Osteoblast (primary cell): Measurements from ENCODE around the gene DCBLD2. TPM values are rescaled to one million over a fixed set of nuclear protein-coding genes. Genes with fewer than 3 reads are reported as not detected.

Experiments
- DNase-seq: peaks from one replicate; pipeline ENCODE4 v3.0.0; 2011; ENCODE audit warnings: low spot score, mixed read lengths; ENCODE audit not compliant: insufficient read length; ENCODE audit errors: missing footprints
- H2AFZ ChIP-seq: 2 replicates; pipeline ENCODE4 v1.6.0; 2011; ENCODE audit warnings: mild to moderate bottlenecking, low read length
- H3K27ac ChIP-seq: 2 replicates; pipeline ENCODE4 v1.5.1; 2011; ENCODE audit warnings: mild to moderate bottlenecking, low read depth, low read length, moderate library complexity
- H3K27me3 ChIP-seq: 2 replicates; pipeline ENCODE4 v1.6.0; 2012; ENCODE audit warnings: mild to moderate bottlenecking, control low read depth, inconsistent platforms, low read length, moderate library complexity; ENCODE audit not compliant: insufficient read depth
- H3K36me3 ChIP-seq: 2 replicates; pipeline ENCODE4 v1.5.1; 2011; ENCODE audit warnings: mild to moderate bottlenecking, low read length, control low read depth, moderate library complexity; ENCODE audit not compliant: insufficient read depth
- H3K4me1 ChIP-seq: 2 replicates; pipeline ENCODE4 v1.5.1; 2011; ENCODE audit warnings: mild to moderate bottlenecking, low read length, control low read depth, moderate library complexity; ENCODE audit not compliant: insufficient read depth
- H3K4me2 ChIP-seq: 2 replicates; pipeline ENCODE4 v1.6.0; 2011; ENCODE audit warnings: mild to moderate bottlenecking, low read length; ENCODE audit not compliant: insufficient read depth
- H3K4me3 ChIP-seq: fragments of 200-600 bp; sonication (generic); 3 replicates; pipeline ENCODE4 v1.5.1; 2012; ENCODE audit warnings: mild to moderate bottlenecking, low read length, inconsistent platforms; ENCODE audit not compliant: insufficient read depth
- H3K79me2 ChIP-seq: 2 replicates; pipeline ENCODE4 v1.6.0; 2012; ENCODE audit warnings: mild to moderate bottlenecking, low read length, control low read depth, inconsistent platforms; ENCODE audit not compliant: insufficient read depth
- H3K9me3 ChIP-seq: 2 replicates; pipeline ENCODE4 v1.5.1; 2011; ENCODE audit warnings: low read depth, low read length, control low read depth
- H4K20me1 ChIP-seq: 2 replicates; pipeline ENCODE4 v1.6.0; 2012; ENCODE audit warnings: mild to moderate bottlenecking, low read length, control low read depth; ENCODE audit not compliant: insufficient read depth
- total RNA-seq: library from RNA; depleted of rRNA; stranded (reverse); fragments of >200 nt; gene quantifications from 2 replicates; pipeline ENCODE4 v1.2.3, GENCODE V29; 2012
- TF ChIP-seq, protein P1 (sequence below): IDR thresholded peaks from 2 replicates; pipeline ENCODE4 v1.5.1; 2011; ENCODE audit warnings: mild to moderate bottlenecking, low read depth, low read length, moderate library complexity; ENCODE audit errors: extremely low read depth

The DCBLD2 gene
- total RNA-seq, 1 donor: 187 TPM

DNA sequence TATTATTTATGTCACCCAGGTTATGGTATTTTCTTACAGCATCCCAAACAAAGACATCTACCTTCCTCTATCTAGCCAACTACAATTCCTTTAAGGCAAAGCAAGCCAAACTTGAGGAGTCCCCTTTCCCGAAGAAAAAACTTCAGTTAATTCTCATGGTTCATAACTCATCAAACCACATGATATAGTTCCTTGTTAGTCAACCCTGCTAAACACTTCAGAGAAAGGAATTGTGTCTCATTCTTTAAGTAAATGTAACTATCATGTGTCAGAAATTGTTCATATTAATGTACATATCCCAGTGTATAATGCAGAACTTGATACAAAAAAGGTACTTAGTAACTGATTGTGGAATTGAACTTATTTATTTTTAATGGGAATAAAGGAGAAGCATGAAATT lies 93.9 kb downstream of the DCBLD2 start:
- Histone ChIP-seq H4K20me1 (peaks cover 19% of the 10 kb centered on the region), H3K27ac (peak overlapping the region; percentile 80), H3K4me3 (no peak overlapping the region), H3K79me2 (no peaks in the 10 kb centered on the region), H3K4me1 (peaks cover 17% of the 10 kb centered on the region), H3K27me3 (no peaks in the 10 kb centered on the region), H3K4me2 (no peak overlapping the region), H3K36me3 (peaks cover 77% of the 10 kb centered on the region), H2AFZ (no peak overlapping the region), H3K9me3 (no peaks in the 10 kb centered on the region)
- TF ChIP-seq, protein P1, sequence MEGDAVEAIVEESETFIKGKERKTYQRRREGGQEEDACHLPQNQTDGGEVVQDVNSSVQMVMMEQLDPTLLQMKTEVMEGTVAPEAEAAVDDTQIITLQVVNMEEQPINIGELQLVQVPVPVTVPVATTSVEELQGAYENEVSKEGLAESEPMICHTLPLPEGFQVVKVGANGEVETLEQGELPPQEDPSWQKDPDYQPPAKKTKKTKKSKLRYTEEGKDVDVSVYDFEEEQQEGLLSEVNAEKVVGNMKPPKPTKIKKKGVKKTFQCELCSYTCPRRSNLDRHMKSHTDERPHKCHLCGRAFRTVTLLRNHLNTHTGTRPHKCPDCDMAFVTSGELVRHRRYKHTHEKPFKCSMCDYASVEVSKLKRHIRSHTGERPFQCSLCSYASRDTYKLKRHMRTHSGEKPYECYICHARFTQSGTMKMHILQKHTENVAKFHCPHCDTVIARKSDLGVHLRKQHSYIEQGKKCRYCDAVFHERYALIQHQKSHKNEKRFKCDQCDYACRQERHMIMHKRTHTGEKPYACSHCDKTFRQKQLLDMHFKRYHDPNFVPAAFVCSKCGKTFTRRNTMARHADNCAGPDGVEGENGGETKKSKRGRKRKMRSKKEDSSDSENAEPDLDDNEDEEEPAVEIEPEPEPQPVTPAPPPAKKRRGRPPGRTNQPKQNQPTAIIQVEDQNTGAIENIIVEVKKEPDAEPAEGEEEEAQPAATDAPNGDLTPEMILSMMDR: no peak
- no peak for DNase-seq

DNA sequence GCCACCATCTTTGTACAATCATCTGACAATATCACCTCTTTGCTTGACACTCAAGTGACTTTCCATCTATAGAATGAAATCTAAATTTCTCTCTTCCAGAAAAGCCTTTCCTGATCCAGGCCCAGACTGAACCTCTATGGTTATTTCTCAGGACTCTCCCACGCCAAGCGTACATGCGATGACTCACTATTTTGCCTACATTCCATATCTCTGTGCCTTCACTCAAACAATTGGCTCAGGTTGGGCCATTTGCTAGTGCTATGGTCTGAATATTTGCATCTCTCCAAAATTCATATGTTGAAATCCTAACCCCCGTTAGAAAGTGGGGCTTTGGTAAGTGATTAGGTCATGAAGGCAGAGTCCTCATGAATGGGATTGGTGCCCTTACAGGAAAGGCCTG lies 94.5 kb downstream of the DCBLD2 start:
- Histone ChIP-seq H2AFZ (no peak overlapping the region), H3K4me2 (no peak overlapping the region), H4K20me1 (peaks cover 19% of the 10 kb centered on the region), H3K9me3 (no peaks in the 10 kb centered on the region), H3K36me3 (peaks cover 72% of the 10 kb centered on the region), H3K4me3 (no peak overlapping the region), H3K4me1 (peaks cover 17% of the 10 kb centered on the region), H3K27me3 (no peaks in the 10 kb centered on the region), H3K79me2 (no peaks in the 10 kb centered on the region), H3K27ac (peak overlapping the region; percentile 80)
- TF ChIP-seq, protein P1: no peak
- DNase-seq: no peak

DNA sequence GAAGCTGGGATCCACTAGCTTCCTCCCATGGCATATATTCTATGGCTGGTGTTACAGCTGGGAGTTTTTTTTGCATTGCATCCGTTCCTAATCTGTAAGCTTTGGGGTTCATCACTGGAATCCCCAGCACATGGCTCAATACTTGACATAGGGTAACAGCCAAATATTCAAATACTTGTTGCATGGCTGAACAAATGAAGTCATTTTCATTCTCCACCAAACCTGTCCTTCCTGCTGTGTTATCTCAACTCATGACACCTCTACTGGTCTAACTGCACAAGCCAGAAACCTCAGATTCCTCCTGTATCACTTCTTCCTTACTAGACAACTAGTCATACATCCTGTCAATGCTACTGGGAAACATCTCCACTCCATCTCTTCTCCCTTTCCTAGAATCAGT lies 95.0 kb downstream of the DCBLD2 start:
- Histone ChIP-seq H2AFZ (no peak overlapping the region), H3K79me2 (no peaks in the 10 kb centered on the region), H3K4me2 (no peak overlapping the region), H3K9me3 (no peaks in the 10 kb centered on the region), H4K20me1 (peaks cover 20% of the 10 kb centered on the region), H3K27ac (peak overlapping the region; percentile 80), H3K27me3 (no peaks in the 10 kb centered on the region), H3K4me3 (no peak overlapping the region), H3K4me1 (peaks cover 17% of the 10 kb centered on the region), H3K36me3 (peaks cover 69% of the 10 kb centered on the region)
- no peak for DNase-seq
- TF ChIP-seq, protein P1: no peak

DNA sequence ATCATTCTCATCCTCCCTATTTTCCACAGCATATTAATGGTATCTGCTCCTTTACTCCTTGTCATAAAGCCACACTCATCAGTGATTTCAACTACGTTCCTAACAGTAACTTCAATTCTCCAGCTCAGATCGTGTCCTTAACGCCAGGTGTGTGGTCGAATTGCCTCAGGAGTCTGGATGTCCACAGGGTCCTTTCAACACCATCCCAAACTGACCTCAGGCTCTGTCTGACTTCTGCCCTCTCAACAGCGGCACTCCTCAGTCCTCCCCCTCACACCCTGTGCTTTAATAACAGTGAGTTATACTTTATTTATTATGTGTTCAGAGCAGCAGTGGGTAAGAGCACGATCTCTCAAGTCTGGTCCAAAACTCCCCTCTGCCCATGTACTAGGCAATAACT lies 95.9 kb downstream of the DCBLD2 start:
- no peak overlapping the region for H2AFZ ChIP-seq
- H3K79me2 ChIP-seq: no peaks in the 10 kb centered on the region
- DNase-seq: no peak
- no peak overlapping the region for H3K27ac ChIP-seq
- TF ChIP-seq, protein P1: no peak
- no peak overlapping the region for H3K4me2 ChIP-seq
- H3K9me3 ChIP-seq: no peaks in the 10 kb centered on the region
- no peaks in the 10 kb centered on the region for H3K27me3 ChIP-seq
- H3K36me3 ChIP-seq: peaks cover 69% of the 10 kb centered on the region
- peaks cover 16% of the 10 kb centered on the region for H4K20me1 ChIP-seq
- no peak overlapping the region for H3K4me3 ChIP-seq
- H3K4me1 ChIP-seq: peaks cover 17% of the 10 kb centered on the region
